Ishikawa (cell line): ENCODE results near the gene LEMD3.

Experiments
- NFIC ChIP-seq: IDR thresholded peaks from 2 replicates; pipeline ENCODE4 v1.6.1; 2012
- TEAD4 ChIP-seq: IDR thresholded peaks from 2 replicates; pipeline ENCODE4 v1.6.1; 2012
- ZBTB7A ChIP-seq: IDR thresholded peaks from 2 replicates; pipeline ENCODE4 v1.6.1; 2012; ENCODE audit warnings: low read depth
- TF ChIP-seq, protein P1 (sequence below): IDR thresholded peaks from 2 replicates; pipeline ENCODE4 v1.6.1; 2012; ENCODE audit warnings: low read depth, mild to moderate bottlenecking

DNA sequence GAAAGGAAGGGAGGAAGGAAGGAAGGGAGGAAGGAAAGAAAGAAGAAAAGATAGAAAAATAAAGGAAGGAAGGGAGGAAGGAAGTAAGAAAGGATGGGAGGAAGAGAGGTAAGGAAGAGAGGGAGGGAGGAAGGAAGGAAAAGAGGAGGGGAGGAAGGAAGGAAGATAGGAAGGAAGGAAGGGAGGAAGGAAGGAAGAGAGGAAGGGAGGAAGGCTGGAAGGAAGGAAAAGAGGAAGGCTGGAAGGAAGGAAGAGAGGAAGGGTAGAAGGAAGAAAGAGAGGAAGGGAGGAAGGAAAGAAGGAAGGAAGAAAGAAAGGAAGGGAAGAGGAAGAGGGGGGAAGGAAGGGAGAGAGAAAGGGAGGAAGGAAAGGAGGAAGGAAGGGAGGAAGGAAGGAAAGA is 35.5 kb upstream of the LEMD3 start:
- TF ChIP-seq, protein P1, sequence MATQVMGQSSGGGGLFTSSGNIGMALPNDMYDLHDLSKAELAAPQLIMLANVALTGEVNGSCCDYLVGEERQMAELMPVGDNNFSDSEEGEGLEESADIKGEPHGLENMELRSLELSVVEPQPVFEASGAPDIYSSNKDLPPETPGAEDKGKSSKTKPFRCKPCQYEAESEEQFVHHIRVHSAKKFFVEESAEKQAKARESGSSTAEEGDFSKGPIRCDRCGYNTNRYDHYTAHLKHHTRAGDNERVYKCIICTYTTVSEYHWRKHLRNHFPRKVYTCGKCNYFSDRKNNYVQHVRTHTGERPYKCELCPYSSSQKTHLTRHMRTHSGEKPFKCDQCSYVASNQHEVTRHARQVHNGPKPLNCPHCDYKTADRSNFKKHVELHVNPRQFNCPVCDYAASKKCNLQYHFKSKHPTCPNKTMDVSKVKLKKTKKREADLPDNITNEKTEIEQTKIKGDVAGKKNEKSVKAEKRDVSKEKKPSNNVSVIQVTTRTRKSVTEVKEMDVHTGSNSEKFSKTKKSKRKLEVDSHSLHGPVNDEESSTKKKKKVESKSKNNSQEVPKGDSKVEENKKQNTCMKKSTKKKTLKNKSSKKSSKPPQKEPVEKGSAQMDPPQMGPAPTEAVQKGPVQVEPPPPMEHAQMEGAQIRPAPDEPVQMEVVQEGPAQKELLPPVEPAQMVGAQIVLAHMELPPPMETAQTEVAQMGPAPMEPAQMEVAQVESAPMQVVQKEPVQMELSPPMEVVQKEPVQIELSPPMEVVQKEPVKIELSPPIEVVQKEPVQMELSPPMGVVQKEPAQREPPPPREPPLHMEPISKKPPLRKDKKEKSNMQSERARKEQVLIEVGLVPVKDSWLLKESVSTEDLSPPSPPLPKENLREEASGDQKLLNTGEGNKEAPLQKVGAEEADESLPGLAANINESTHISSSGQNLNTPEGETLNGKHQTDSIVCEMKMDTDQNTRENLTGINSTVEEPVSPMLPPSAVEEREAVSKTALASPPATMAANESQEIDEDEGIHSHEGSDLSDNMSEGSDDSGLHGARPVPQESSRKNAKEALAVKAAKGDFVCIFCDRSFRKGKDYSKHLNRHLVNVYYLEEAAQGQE, result no peak
- TF ChIP-seq ZBTB7A (no peak), TEAD4 (no peak), NFIC (no peak)
